Stimulated activated naive CD4-positive, alpha-beta T cell (primary cell): ENCODE measurements around the gene CPNE9.

Source experiments
- DNase-seq, 6 experiments: peaks; one replicate each; lab custom pipeline; 2025; lab: John Stamatoyannopoulos, UW

CPNE9 gene

GRCh38 chr3:9778143-9779074, 74.8 kb downstream of the CPNE9 start:
- DNase-seq = no peak

- DNase-seq = no peak
Observed at GRCh38 chr3:9779075-9779593, 75.5 kb downstream of the CPNE9 start.
